AG04449 (cell line): Measurements from ENCODE around the gene ANXA6.

Source experiments
- CTCF ChIA-PET: fragments of 350-600 bp; formaldehyde crosslinking; extraction: SDS; loops from one replicate; lab custom pipeline; 2021; ENCODE audit warnings: antibody characterized with exemption; lab: Yijun Ruan, JAX
- POLR2A ChIA-PET: fragments of 400-600, 350-600 bp; formaldehyde crosslinking; extraction: SDS; loops from one replicate; lab custom pipeline; 2020; ENCODE audit warnings: antibody characterized with exemption, inconsistent platforms; lab: Yijun Ruan, JAX
- DNase-seq: peaks from one replicate; pipeline ENCODE4 v3.0.0-alpha.2; 2010; ENCODE audit warnings: low read depth, low spot score
- H3K4me3 ChIP-seq: 2 replicates; pipeline ENCODE4 v1.5.1; 2011; ENCODE audit warnings: low read depth, mild to moderate bottlenecking, control low read depth, low read length
- CTCF ChIP-seq: IDR thresholded peaks from one replicate; pipeline ENCODE4 v1.5.1; 2011; ENCODE audit warnings: mild to moderate bottlenecking, moderate library complexity, low read length, control low read depth, inconsistent platforms; ENCODE audit not compliant: insufficient read depth; ENCODE audit errors: missing control alignments

ANXA6 gene

GRCh38 chr5:151151793-151152192 lies 5.8 kb downstream of the ANXA6 start:
- no peak for DNase-seq
- TF ChIP-seq CTCF = no peak
- CTCF ChIA-PET = interaction anchor here (1.0 to 6.2 kb wide), 5 partner anchors 9 to 101 kb away, joined by 3 to 46 read pairs (median 21); no protein-coding TSS in a partner anchor
- no peak overlapping the region; the same call in 1 of the 2 replicates for H3K4me3 ChIP-seq
- POLR2A ChIA-PET = interaction anchor here (1.5 kb wide), 1 partner anchor 17 kb away, joined by 5 read pairs; no protein-coding TSS in a partner anchor

- TF ChIP-seq CTCF = no peak
- POLR2A ChIA-PET = interaction anchor here (0.7 to 1.5 kb wide), 3 partner anchors 16 to 495 kb away, joined by 3 to 5 read pairs (median 3); no protein-coding TSS in a partner anchor
- no peak for DNase-seq
- CTCF ChIA-PET = interaction anchor here (1.0 to 6.2 kb wide), 5 partner anchors 10 to 101 kb away, joined by 3 to 46 read pairs (median 12); no protein-coding TSS in a partner anchor
- no peak overlapping the region for H3K4me3 ChIP-seq
These were observed 6.3 kb downstream of the ANXA6 start for GRCh38 chr5:151151263-151151660.

- H3K4me3 ChIP-seq = no peak overlapping the region
- no peak for TF ChIP-seq CTCF
- POLR2A ChIA-PET = interaction anchor here (0.7 to 1.5 kb wide), 4 partner anchors 16 to 495 kb away, joined by 3 to 5 read pairs (median 3); no protein-coding TSS in a partner anchor
- no peak for DNase-seq
- CTCF ChIA-PET = interaction anchor here (0.9 to 6.2 kb wide), 11 partner anchors 8 to 166 kb away, joined by 3 to 46 read pairs (median 4); no protein-coding TSS in a partner anchor
These were observed 6.9 kb downstream of the ANXA6 start for GRCh38 chr5:151150471-151151262.

GRCh38 chr5:151148583-151148982 lies 9.0 kb downstream of the ANXA6 start:
- ChIA-PET CTCF (interaction anchor here (0.6 to 6.2 kb wide), 9 partner anchors 9 to 101 kb away, joined by 3 to 46 read pairs (median 4); partner anchors contain the start of gene ANXA6), POLR2A (interaction anchor here (0.6 kb wide), 1 partner anchor 9 kb away, joined by 3 read pairs; no protein-coding TSS in a partner anchor)
- no peak overlapping the region for H3K4me3 ChIP-seq
- TF ChIP-seq CTCF = no peak
- DNase-seq = no peak

- TF ChIP-seq CTCF = no peak
- CTCF ChIA-PET = interaction anchor here (6.2 kb wide), 1 partner anchor 21 kb away, joined by 46 read pairs; no protein-coding TSS in a partner anchor
- DNase-seq = no peak
- no peak overlapping the region for H3K4me3 ChIP-seq
- POLR2A ChIA-PET = no interaction called here
These were observed 10.5 kb downstream of the ANXA6 start for GRCh38 chr5:151147033-151147432.

GRCh38 chr5:151146061-151146460 lies 11.5 kb downstream of the ANXA6 start:
- DNase-seq = no peak
- TF ChIP-seq CTCF = no peak
- ChIA-PET POLR2A (interaction anchor here (0.7 kb wide), 1 partner anchor 9 kb away, joined by 5 read pairs; no protein-coding TSS in a partner anchor), CTCF (interaction anchor here (1.2 to 16.9 kb wide), 3 partner anchors 19 to 30 kb away, joined by 4 to 208 read pairs (median 61); no protein-coding TSS in a partner anchor)
- H3K4me3 ChIP-seq = no peak overlapping the region
